Activated T-cell treated with anti-CD3 and anti-CD28 coated beads, Interleukin-2, amount 50 U/mL, for 4 hours (primary cell): ENCODE measurements around the gene ULBP1. TPM values are rescaled to one million over a fixed set of nuclear protein-coding genes. Genes with fewer than 3 reads are reported as not detected.
"Not testable (repeated sequence)": the region's sequence is repeated elsewhere in the genome, so short reads cannot be mapped to it uniquely, and the experiment has no call there.

ENCODE experiments used
- ATAC-seq, 2 donors: fragments of 200-7000 bp; cut with Tn5 transposase; one replicate each; pipeline ENCODE4 v1.10.0; 2021
- DNase-seq: peaks from one replicate; pipeline ENCODE4 v3.0.0-alpha.2; 2020
- H3K27me3 Mint-ChIP-seq: one replicate; pipeline ENCODE4 v1.8.0; 2021; ENCODE audit warnings: low read depth, mixed read lengths
- H3K36me3 Mint-ChIP-seq: one replicate; pipeline ENCODE4 v1.8.0; 2022; ENCODE audit warnings: mixed read lengths; ENCODE audit not compliant: insufficient read depth
- H3K4me1 Mint-ChIP-seq: one replicate; pipeline ENCODE4 v1.8.0; 2021; ENCODE audit warnings: low read depth, mixed read lengths
- H3K4me3 Mint-ChIP-seq: one replicate; pipeline ENCODE4 v1.8.0; 2021; ENCODE audit warnings: mild to moderate bottlenecking, moderate library complexity, mixed read lengths
- H3K9me3 Mint-ChIP-seq: one replicate; pipeline ENCODE4 v1.8.0; 2021; ENCODE audit warnings: mixed read lengths
- total RNA-seq, 3 donors: library from RNA; stranded (reverse); gene quantifications; one replicate each; pipeline ENCODE4 v1.2.1, GENCODE V29; 2021

Gene ULBP1
- 1 to 10 TPM in 2 of 3 donors, under 1 TPM in 1; 0.83 to 1.3 (median 1.2) TPM for total RNA-seq

- ATAC-seq (peak; percentile 71 to 74), DNase-seq (peak; percentile 75)
- H3K36me3 Mint-ChIP-seq = no peaks in the 10 kb centered on the region
- H3K9me3 Mint-ChIP-seq = no peaks in the 10 kb centered on the region
- H3K4me1 Mint-ChIP-seq = peaks cover 19% of the 10 kb centered on the region
- H3K27me3 Mint-ChIP-seq = peaks cover 85% of the 10 kb centered on the region
- peak within 1 kb of the TSS; percentile 87 for H3K4me3 Mint-ChIP-seq
Measured at GRCh38 chr6:149963462-149964307, at the start of gene ULBP1. TSS of gene ULBP1 (plus strand) at chr6:149963943. CDS start at chr6:149964050, 107 bp downstream.

- H3K36me3 Mint-ChIP-seq = no peaks in the 10 kb centered on the region
- H3K4me1 Mint-ChIP-seq = no peaks in the 10 kb centered on the region
- H3K4me3 Mint-ChIP-seq = no peak overlapping the region
- H3K27me3 Mint-ChIP-seq = peaks cover 36% of the 10 kb centered on the region
- ATAC-seq (no peak), DNase-seq (no peak)
- H3K9me3 Mint-ChIP-seq = no peaks in the 10 kb centered on the region
Measured at GRCh38 chr6:149915970-149916865, 47.5 kb upstream of the ULBP1 start.

- no peak overlapping the region for H3K4me3 Mint-ChIP-seq
- no peak for DNase-seq
- H3K4me1 Mint-ChIP-seq = peaks cover 6% of the 10 kb centered on the region
- peaks cover 44% of the 10 kb centered on the region for H3K27me3 Mint-ChIP-seq
- H3K9me3 Mint-ChIP-seq = no peaks in the 10 kb centered on the region
- H3K36me3 Mint-ChIP-seq = no peaks in the 10 kb centered on the region
- no peak for ATAC-seq
Measured at GRCh38 chr6:149917679-149918078, 46.1 kb upstream of the ULBP1 start.

GRCh38 chr6:149918151-149918905 is 45.4 kb upstream of the ULBP1 start:
- Mint-ChIP-seq H3K9me3 (no peaks in the 10 kb centered on the region), H3K4me1 (peaks cover 13% of the 10 kb centered on the region), H3K27me3 (peaks cover 45% of the 10 kb centered on the region), H3K36me3 (no peaks in the 10 kb centered on the region), H3K4me3 (no peak overlapping the region)
- ATAC-seq (no peak), DNase-seq (no peak)

- Mint-ChIP-seq H3K4me1 (peaks cover 19% of the 10 kb centered on the region), H3K27me3 (peaks cover 50% of the 10 kb centered on the region)
- not testable (repeated sequence) for ATAC-seq, H3K4me3 Mint-ChIP-seq, H3K9me3 Mint-ChIP-seq, DNase-seq, H3K36me3 Mint-ChIP-seq
Measured at GRCh38 chr6:149919126-149919833, 44.5 kb upstream of the ULBP1 start.

GRCh38 chr6:149919834-149920225 is 43.9 kb upstream of the ULBP1 start:
- peaks cover 19% of the 10 kb centered on the region for H3K4me1 Mint-ChIP-seq
- H3K9me3 Mint-ChIP-seq = no peaks in the 10 kb centered on the region
- no peaks in the 10 kb centered on the region for H3K36me3 Mint-ChIP-seq
- DNase-seq = no peak
- H3K27me3 Mint-ChIP-seq = peaks cover 56% of the 10 kb centered on the region
- no peak overlapping the region for H3K4me3 Mint-ChIP-seq
- ATAC-seq = no peak

- DNase-seq (no peak), ATAC-seq (no peak)
- peaks cover 69% of the 10 kb centered on the region for H3K27me3 Mint-ChIP-seq
- H3K4me3 Mint-ChIP-seq = no peak overlapping the region
- peaks cover 23% of the 10 kb centered on the region for H3K4me1 Mint-ChIP-seq
- H3K9me3 Mint-ChIP-seq = no peaks in the 10 kb centered on the region
- no peaks in the 10 kb centered on the region for H3K36me3 Mint-ChIP-seq
Measured at GRCh38 chr6:149921361-149921760, 42.4 kb upstream of the ULBP1 start.

- not testable (repeated sequence) for DNase-seq, H3K9me3 Mint-ChIP-seq
- peak overlapping the region; percentile 50 for H3K4me3 Mint-ChIP-seq
Measured at GRCh38 chr6:149922091-149922490, 41.7 kb upstream of the ULBP1 start.

GRCh38 chr6:149922642-149923326 is 41.0 kb upstream of the ULBP1 start, which contains the start of gene RAET1G:
TSS of gene RAET1G (minus strand) at chr6:149923121. CDS start at chr6:149923010, 111 bp downstream.
- H3K4me3 Mint-ChIP-seq = peak within 1 kb of the TSS; percentile 84
- peaks cover 25% of the 10 kb centered on the region for H3K4me1 Mint-ChIP-seq
- ATAC-seq (peak; percentile 96), DNase-seq (peak; percentile 79)
- H3K9me3 Mint-ChIP-seq = no peaks in the 10 kb centered on the region
- H3K36me3 Mint-ChIP-seq = no peaks in the 10 kb centered on the region
- H3K27me3 Mint-ChIP-seq = peaks cover 78% of the 10 kb centered on the region

More at GRCh38 chr6:149922091-149922490, 41.7 kb upstream of the ULBP1 start:
- ATAC-seq, H3K36me3 Mint-ChIP-seq: not testable (repeated sequence)
- Mint-ChIP-seq H3K27me3 (peaks cover 72% of the 10 kb centered on the region), H3K4me1 (peaks cover 23% of the 10 kb centered on the region)

GRCh38 chr6:149923327-149923986 is 40.3 kb upstream of the ULBP1 start:
- peak overlapping the region; percentile 84 for H3K4me3 Mint-ChIP-seq
- H3K27me3 Mint-ChIP-seq = peaks cover 81% of the 10 kb centered on the region
- H3K9me3 Mint-ChIP-seq = no peaks in the 10 kb centered on the region
- ATAC-seq (peak; percentile 2 to 36), DNase-seq (no peak)
- no peaks in the 10 kb centered on the region for H3K36me3 Mint-ChIP-seq
- H3K4me1 Mint-ChIP-seq = peaks cover 25% of the 10 kb centered on the region

GRCh38 chr6:149924206-149924932 is 39.4 kb upstream of the ULBP1 start:
- no peaks in the 10 kb centered on the region for H3K9me3 Mint-ChIP-seq
- DNase-seq (no peak), ATAC-seq (no peak)
- H3K4me1 Mint-ChIP-seq = peaks cover 25% of the 10 kb centered on the region
- peak overlapping the region; percentile 45 for H3K4me3 Mint-ChIP-seq
- H3K27me3 Mint-ChIP-seq = peaks cover 88% of the 10 kb centered on the region
- no peaks in the 10 kb centered on the region for H3K36me3 Mint-ChIP-seq

GRCh38 chr6:149924933-149925252 is 38.9 kb upstream of the ULBP1 start:
- no peaks in the 10 kb centered on the region for H3K9me3 Mint-ChIP-seq
- peaks cover 25% of the 10 kb centered on the region for H3K4me1 Mint-ChIP-seq
- H3K36me3 Mint-ChIP-seq = no peaks in the 10 kb centered on the region
- DNase-seq (no peak), ATAC-seq (no peak)
- peaks cover 93% of the 10 kb centered on the region for H3K27me3 Mint-ChIP-seq
- no peak overlapping the region for H3K4me3 Mint-ChIP-seq
